Natural killer cell (primary cell): Measurements from ENCODE around the gene KMO. TPM values are rescaled to one million over a fixed set of nuclear protein-coding genes. Genes with fewer than 3 reads are reported as not detected.
A peak's percentile ranks its signal among the peaks of the same experiment; 100 is the strongest.

Experiments
- ATAC-seq, 3 donors: fragments of 150-1000 bp in 2 of 3; fragments of 200-7000 bp in 1 of 3; cut with Tn5 transposase; 1 replicate in 1 of 3; 2 replicates in 2 of 3; pipeline ENCODE4 v1.10.0; 2021; ENCODE audit warnings: mild to moderate bottlenecking in 2 of 3, moderate library complexity in 2 of 3
- DNase-seq, 2 donors: peaks; one replicate each; pipeline versions ENCODE4 v3.0.0 to v3.0.0-alpha.2; 2013 to 2021; ENCODE audit warnings: mixed read lengths in 1 of 2
- H3K27ac ChIP-seq: one replicate; pipeline ENCODE4 v1.5.1; 2013; ENCODE audit warnings: mild to moderate bottlenecking, low read length
- H3K27me3 ChIP-seq: one replicate; pipeline ENCODE4 v1.6.1; 2013; ENCODE audit warnings: low read length; ENCODE audit not compliant: control insufficient read depth, insufficient read depth
- H3K36me3 ChIP-seq: one replicate; pipeline ENCODE4 v1.6.1; 2013; ENCODE audit warnings: low read length; ENCODE audit not compliant: control insufficient read depth, insufficient read depth
- H3K4me1 ChIP-seq: one replicate; pipeline ENCODE4 v1.6.1; 2013; ENCODE audit warnings: low read length; ENCODE audit not compliant: control insufficient read depth, insufficient read depth
- H3K4me3 ChIP-seq: one replicate; pipeline ENCODE4 v1.5.1; 2013; ENCODE audit warnings: low read length
- H3K9me3 ChIP-seq: one replicate; pipeline ENCODE4 v1.6.1; 2013; ENCODE audit warnings: low read length; ENCODE audit not compliant: control insufficient read depth, insufficient read depth
- H3K27ac Mint-ChIP-seq, 2 donors: one replicate each; pipeline ENCODE4 v1.8.0; 2022; ENCODE audit warnings: mild to moderate bottlenecking in 2 of 2, mixed read lengths in 2 of 2, moderate library complexity in 1 of 2
- H3K27me3 Mint-ChIP-seq, 2 donors: one replicate each; pipeline ENCODE4 v1.8.0; 2022; ENCODE audit warnings: low read depth in 2 of 2, mixed read lengths in 2 of 2
- H3K36me3 Mint-ChIP-seq: one replicate; pipeline ENCODE4 v1.8.0; 2022; ENCODE audit warnings: mixed read lengths
- H3K4me1 Mint-ChIP-seq, 2 donors: one replicate each; pipeline ENCODE4 v1.8.0; 2022; ENCODE audit warnings: mixed read lengths in 2 of 2
- H3K4me3 Mint-ChIP-seq: one replicate; pipeline ENCODE4 v1.8.0; 2022; ENCODE audit warnings: mild to moderate bottlenecking, moderate library complexity, mixed read lengths
- H3K9me3 Mint-ChIP-seq, 2 donors: one replicate each; pipeline ENCODE4 v1.8.0; 2022; ENCODE audit warnings: mixed read lengths in 2 of 2
- CTCF ChIP-seq: fragments of 200-600 bp; IDR thresholded peaks from one replicate; pipeline ENCODE4 v1.8.0; 2022; ENCODE audit warnings: antibody characterized with exemption
- WGBS: methylation state at CpG from one replicate; pipeline ENCODE4 v1.1.7; 2013; ENCODE audit warnings: missing lambda C conversion rate; ENCODE audit not compliant: insufficient coverage; 5-methylcytosine and 5-hydroxymethylcytosine counted together
- intact Hi-C: fragments of 100-400 bp; cut with micrococcal nuclease; formaldehyde crosslinking; loops from one replicate; pipeline ENCODE4 v1.14.2; 2022
- total RNA-seq, 4 donors: library from RNA; stranded (reverse); fragments of 120-200 nt in 1 of 4; gene quantifications; one replicate each; pipeline versions ENCODE4 v1.2.3 to v1.2.4, GENCODE V29; 2013 to 2022

KMO gene
- total RNA-seq, 3 donors from 2014 or later (not counting 1 experiment from before 2014, with no cell fraction given), result 0.97 to 1.1 TPM; not detected in 1

GRCh38 chr1:241519308-241520079 lies 12.7 kb upstream of the KMO start, which contains the start of gene FH:
FH (minus strand) TSS chr1:241519755; CDS start chr1:241519722, 33 bp downstream.
- Mint-ChIP-seq H3K4me1 (peaks cover 5 to 11% of the 10 kb centered on the region in 2 donors), H3K4me3 (peak within 1 kb of the TSS; percentile 89), H3K27me3 (peaks cover 22 to 27% of the 10 kb centered on the region in 2 donors), H3K36me3 (no peaks in the 10 kb centered on the region), H3K27ac (peak within 1 kb of the TSS in 1 of 2 donors; percentile 49), H3K9me3 (no peaks in the 10 kb centered on the region)
- peak; percentile 90 to 98 for DNase-seq
- Histone ChIP-seq H3K4me1 (no peaks in the 10 kb centered on the region), H3K36me3 (no peaks in the 10 kb centered on the region), H3K27me3 (peaks cover 2% of the 10 kb centered on the region), H3K9me3 (no peaks in the 10 kb centered on the region), H3K27ac (peak within 1 kb of the TSS; percentile 63), H3K4me3 (peak within 1 kb of the TSS; percentile 46)
- no peak for TF ChIP-seq CTCF
- intact Hi-C loops, result loop anchor here (1.0 to 10.0 kb wide), 4 partner anchors 12 to 1735 kb away; partner anchors contain the start of genes CEP170, EXO1 and SDCCAG8
- WGBS, result under 1% methylated on average over 67 of the region's 70 CpGs
- peak; percentile 97 to 100 (median 97) for ATAC-seq

DNA sequence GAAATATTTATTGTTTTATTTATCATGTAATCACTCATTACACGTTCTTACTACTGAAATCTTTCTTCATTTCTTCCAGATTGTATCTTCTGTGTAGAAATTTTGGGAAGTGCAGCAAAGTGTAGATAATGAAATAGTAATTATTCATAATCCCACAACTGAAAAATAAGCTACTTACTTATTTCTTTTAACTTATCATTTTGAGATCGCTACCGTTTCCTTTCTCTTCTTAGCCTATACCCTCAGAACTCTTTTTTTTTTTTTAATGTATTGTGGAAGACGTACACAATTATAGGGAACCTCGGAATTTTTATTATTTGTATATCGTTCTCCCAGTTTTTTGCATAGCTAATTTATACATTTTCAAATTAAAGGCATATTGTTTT lies 12.1 kb upstream of the KMO start:
- H3K27me3 ChIP-seq, result peaks cover 2% of the 10 kb centered on the region
- WGBS, result no CpG with 5 or more reads among the region's 6 CpGs
- no peaks in the 10 kb centered on the region for H3K9me3 Mint-ChIP-seq
- H3K9me3 ChIP-seq, result no peaks in the 10 kb centered on the region
- H3K27ac ChIP-seq, result peak overlapping the region; percentile 63
- H3K36me3 ChIP-seq, result no peaks in the 10 kb centered on the region
- H3K4me1 ChIP-seq, result no peaks in the 10 kb centered on the region
- H3K36me3 Mint-ChIP-seq, result no peaks in the 10 kb centered on the region
- ATAC-seq (no peak), DNase-seq (no peak)
- intact Hi-C loops, result loop anchor here (5.0 kb wide), 1 partner anchor 117 kb away; no protein-coding TSS in a partner anchor
- no peak overlapping the region for H3K4me3 Mint-ChIP-seq
- H3K27me3 Mint-ChIP-seq, result peaks cover 28 to 33% of the 10 kb centered on the region in 2 donors
- peak overlapping the region; percentile 46 for H3K4me3 ChIP-seq
- H3K27ac Mint-ChIP-seq, result no peak overlapping the region
- no peak for TF ChIP-seq CTCF
- H3K4me1 Mint-ChIP-seq, result peaks cover 5 to 11% of the 10 kb centered on the region in 2 donors

DNA sequence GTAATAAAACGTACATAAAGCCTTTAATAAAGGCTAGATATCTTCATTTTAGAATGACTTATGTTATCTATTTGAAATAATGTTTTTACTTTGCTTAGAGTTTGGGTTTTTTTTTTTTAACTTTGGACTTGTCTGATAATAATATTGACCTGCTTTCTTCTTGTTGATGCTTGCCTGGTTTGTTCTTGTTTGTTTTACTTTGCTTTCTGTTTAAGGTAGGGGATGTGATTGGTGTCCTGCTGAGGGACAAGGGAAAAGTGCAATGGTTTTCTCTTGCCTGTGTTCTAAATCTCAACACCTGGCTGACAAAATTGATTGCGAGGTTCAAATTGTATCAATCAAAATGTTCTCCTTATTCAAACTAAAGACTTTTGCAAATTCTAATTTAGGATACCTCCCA lies 10.5 kb upstream of the KMO start:
- no peak overlapping the region for H3K4me3 Mint-ChIP-seq
- Histone ChIP-seq H3K4me1 (no peaks in the 10 kb centered on the region), H3K9me3 (no peaks in the 10 kb centered on the region), H3K36me3 (no peaks in the 10 kb centered on the region), H3K27me3 (peaks cover 4% of the 10 kb centered on the region), H3K4me3 (no peak overlapping the region), H3K27ac (no peak overlapping the region)
- H3K27me3 Mint-ChIP-seq, result peaks cover 35 to 42% of the 10 kb centered on the region in 2 donors
- H3K27ac Mint-ChIP-seq, result no peak overlapping the region
- no peaks in the 10 kb centered on the region for H3K36me3 Mint-ChIP-seq
- no peak for TF ChIP-seq CTCF
- whole genome bisulfite sequencing, result 86% methylated on average over 1 of the region's 2 CpGs
- intact Hi-C loops, result loop anchor here (5.0 kb wide), 1 partner anchor 116 kb away; no protein-coding TSS in a partner anchor
- peaks cover 5 to 11% of the 10 kb centered on the region in 2 donors for H3K4me1 Mint-ChIP-seq
- no peak for ATAC-seq
- no peaks in the 10 kb centered on the region for H3K9me3 Mint-ChIP-seq
- DNase-seq, result no peak
